Measurements from ENCODE around the gene PKNOX2.
A peak's percentile ranks its signal among the peaks of the same experiment; 100 is the strongest.

Gene PKNOX2

GRCh38 chr11:125299061-125299615, 134.6 kb downstream of the PKNOX2 start:
- H3K4me2 ChIP-seq (ENCODE audit: low read length) = no peak overlapping the region
- no peak overlapping the region for H3K4me3 ChIP-seq (ENCODE audit: low read length)
- no peak overlapping the region for H3K9ac ChIP-seq (ENCODE audit: low read depth, low read length)
- H3K4me1 ChIP-seq (ENCODE audit: control insufficient read depth, insufficient read depth, low read length) = peaks cover 18% of the 10 kb centered on the region
- no peaks in the 10 kb centered on the region for H3K9me3 ChIP-seq (replicated peaks; ENCODE audit: low read length)
- no peaks in the 10 kb centered on the region for H3K27me3 ChIP-seq (ENCODE audit: control insufficient read depth, insufficient read depth, low read length)
- H3K36me3 ChIP-seq (ENCODE audit: insufficient read depth, low read length) = no peaks in the 10 kb centered on the region

- H3K4me3 ChIP-seq (ENCODE audit: low read length) = no peak overlapping the region
- no peak overlapping the region for H3K9ac ChIP-seq (ENCODE audit: low read depth, low read length)
- no peaks in the 10 kb centered on the region for H3K27me3 ChIP-seq (ENCODE audit: control insufficient read depth, insufficient read depth, low read length)
- H3K4me1 ChIP-seq (ENCODE audit: control insufficient read depth, insufficient read depth, low read length) = peaks cover 18% of the 10 kb centered on the region
- H3K36me3 ChIP-seq (ENCODE audit: insufficient read depth, low read length) = no peaks in the 10 kb centered on the region
- no peak overlapping the region for H3K4me2 ChIP-seq (ENCODE audit: low read length)
- H3K9me3 ChIP-seq (replicated peaks; ENCODE audit: low read length) = no peaks in the 10 kb centered on the region
These were observed 135.3 kb downstream of the PKNOX2 start for GRCh38 chr11:125299821-125300220.

GRCh38 chr11:125300791-125301218, 136.3 kb downstream of the PKNOX2 start:
- H3K36me3 ChIP-seq (ENCODE audit: insufficient read depth, low read length) = no peaks in the 10 kb centered on the region
- peaks cover 18% of the 10 kb centered on the region for H3K4me1 ChIP-seq (ENCODE audit: control insufficient read depth, insufficient read depth, low read length)
- H3K9me3 ChIP-seq (replicated peaks; ENCODE audit: low read length) = no peaks in the 10 kb centered on the region
- H3K27me3 ChIP-seq (ENCODE audit: control insufficient read depth, insufficient read depth, low read length) = no peaks in the 10 kb centered on the region
- H3K4me3 ChIP-seq (ENCODE audit: low read length) = no peak overlapping the region
- no peak overlapping the region for H3K4me2 ChIP-seq (ENCODE audit: low read length)
- peak overlapping the region; percentile 18 for H3K9ac ChIP-seq (ENCODE audit: low read depth, low read length)

- Histone ChIP-seq H3K4me1 (ENCODE audit: control insufficient read depth, insufficient read depth, low read length) (peaks cover 18% of the 10 kb centered on the region), H3K36me3 (ENCODE audit: insufficient read depth, low read length) (no peaks in the 10 kb centered on the region), H3K4me3 (ENCODE audit: low read length) (no peak overlapping the region), H3K4me2 (ENCODE audit: low read length) (no peak overlapping the region), H3K9me3 (replicated peaks; ENCODE audit: low read length) (no peaks in the 10 kb centered on the region), H3K27me3 (ENCODE audit: control insufficient read depth, insufficient read depth, low read length) (no peaks in the 10 kb centered on the region), H3K9ac (ENCODE audit: low read depth, low read length) (peak overlapping the region; percentile 18)
These were observed 136.8 kb downstream of the PKNOX2 start for GRCh38 chr11:125301346-125301745.

GRCh38 chr11:125303186-125303585, 138.6 kb downstream of the PKNOX2 start:
- Histone ChIP-seq H3K4me3 (ENCODE audit: low read length) (no peak overlapping the region), H3K9ac (ENCODE audit: low read depth, low read length) (no peak overlapping the region), H3K36me3 (ENCODE audit: insufficient read depth, low read length) (no peaks in the 10 kb centered on the region)

GRCh38 chr11:125303694-125304093, 139.1 kb downstream of the PKNOX2 start:
- Histone ChIP-seq H3K4me1 (ENCODE audit: control insufficient read depth, insufficient read depth, low read length) (peaks cover 18% of the 10 kb centered on the region), H3K9me3 (replicated peaks; ENCODE audit: low read length) (no peaks in the 10 kb centered on the region), H3K27me3 (ENCODE audit: control insufficient read depth, insufficient read depth, low read length) (no peaks in the 10 kb centered on the region), H3K4me3 (ENCODE audit: low read length) (no peak overlapping the region), H3K4me2 (ENCODE audit: low read length) (no peak overlapping the region), H3K9ac (ENCODE audit: low read depth, low read length) (no peak overlapping the region), H3K36me3 (ENCODE audit: insufficient read depth, low read length) (no peaks in the 10 kb centered on the region)

More at GRCh38 chr11:125303186-125303585, 138.6 kb downstream of the PKNOX2 start:
- Histone ChIP-seq H3K4me2 (ENCODE audit: low read length) (no peak overlapping the region), H3K4me1 (ENCODE audit: control insufficient read depth, insufficient read depth, low read length) (peaks cover 18% of the 10 kb centered on the region), H3K27me3 (ENCODE audit: control insufficient read depth, insufficient read depth, low read length) (no peaks in the 10 kb centered on the region), H3K9me3 (replicated peaks; ENCODE audit: low read length) (no peaks in the 10 kb centered on the region)

GRCh38 chr11:125304136-125304535, 139.6 kb downstream of the PKNOX2 start:
- Histone ChIP-seq H3K36me3 (ENCODE audit: insufficient read depth, low read length) (no peaks in the 10 kb centered on the region), H3K9ac (ENCODE audit: low read depth, low read length) (no peak overlapping the region), H3K4me3 (ENCODE audit: low read length) (no peak overlapping the region), H3K27me3 (ENCODE audit: control insufficient read depth, insufficient read depth, low read length) (no peaks in the 10 kb centered on the region), H3K9me3 (replicated peaks; ENCODE audit: low read length) (no peaks in the 10 kb centered on the region), H3K4me1 (ENCODE audit: control insufficient read depth, insufficient read depth, low read length) (peaks cover 18% of the 10 kb centered on the region), H3K4me2 (ENCODE audit: low read length) (no peak overlapping the region)

- Histone ChIP-seq H3K4me3 (ENCODE audit: low read length) (no peak overlapping the region), H3K36me3 (ENCODE audit: insufficient read depth, low read length) (no peaks in the 10 kb centered on the region), H3K9ac (ENCODE audit: low read depth, low read length) (no peak overlapping the region), H3K4me2 (ENCODE audit: low read length) (no peak overlapping the region), H3K9me3 (replicated peaks; ENCODE audit: low read length) (no peaks in the 10 kb centered on the region), H3K27me3 (ENCODE audit: control insufficient read depth, insufficient read depth, low read length) (no peaks in the 10 kb centered on the region), H3K4me1 (ENCODE audit: control insufficient read depth, insufficient read depth, low read length) (peaks cover 14% of the 10 kb centered on the region)
These were observed 140.3 kb downstream of the PKNOX2 start for GRCh38 chr11:125304876-125305275.

GRCh38 chr11:125305345-125305744, 140.8 kb downstream of the PKNOX2 start:
- Histone ChIP-seq H3K36me3 (ENCODE audit: insufficient read depth, low read length) (no peaks in the 10 kb centered on the region), H3K9ac (ENCODE audit: low read depth, low read length) (no peak overlapping the region), H3K4me2 (ENCODE audit: low read length) (no peak overlapping the region), H3K4me3 (ENCODE audit: low read length) (no peak overlapping the region), H3K9me3 (replicated peaks; ENCODE audit: low read length) (no peaks in the 10 kb centered on the region), H3K27me3 (ENCODE audit: control insufficient read depth, insufficient read depth, low read length) (no peaks in the 10 kb centered on the region), H3K4me1 (ENCODE audit: control insufficient read depth, insufficient read depth, low read length) (peaks cover 9% of the 10 kb centered on the region)

GRCh38 chr11:125306476-125306875, 141.9 kb downstream of the PKNOX2 start:
- Histone ChIP-seq H3K4me1 (ENCODE audit: control insufficient read depth, insufficient read depth, low read length) (no peaks in the 10 kb centered on the region), H3K36me3 (ENCODE audit: insufficient read depth, low read length) (no peaks in the 10 kb centered on the region), H3K4me2 (ENCODE audit: low read length) (no peak overlapping the region), H3K4me3 (ENCODE audit: low read length) (no peak overlapping the region), H3K9me3 (replicated peaks; ENCODE audit: low read length) (no peaks in the 10 kb centered on the region), H3K9ac (ENCODE audit: low read depth, low read length) (no peak overlapping the region), H3K27me3 (ENCODE audit: control insufficient read depth, insufficient read depth, low read length) (no peaks in the 10 kb centered on the region)

- Histone ChIP-seq H3K27me3 (ENCODE audit: control insufficient read depth, insufficient read depth, low read length) (no peaks in the 10 kb centered on the region), H3K9me3 (replicated peaks; ENCODE audit: low read length) (no peaks in the 10 kb centered on the region), H3K4me2 (ENCODE audit: low read length) (no peak overlapping the region), H3K9ac (ENCODE audit: low read depth, low read length) (no peak overlapping the region), H3K4me3 (ENCODE audit: low read length) (no peak overlapping the region), H3K4me1 (ENCODE audit: control insufficient read depth, insufficient read depth, low read length) (no peaks in the 10 kb centered on the region), H3K36me3 (ENCODE audit: insufficient read depth, low read length) (no peaks in the 10 kb centered on the region)
These were observed 143.7 kb downstream of the PKNOX2 start for GRCh38 chr11:125308246-125308645.

GRCh38 chr11:125312391-125312790, 147.8 kb downstream of the PKNOX2 start:
- Histone ChIP-seq H3K4me3 (ENCODE audit: low read length) (no peak overlapping the region), H3K9ac (ENCODE audit: low read depth, low read length) (no peak overlapping the region), H3K36me3 (ENCODE audit: insufficient read depth, low read length) (no peaks in the 10 kb centered on the region), H3K4me1 (ENCODE audit: control insufficient read depth, insufficient read depth, low read length) (peaks cover 17% of the 10 kb centered on the region), H3K9me3 (replicated peaks; ENCODE audit: low read length) (no peaks in the 10 kb centered on the region), H3K27me3 (ENCODE audit: control insufficient read depth, insufficient read depth, low read length) (no peaks in the 10 kb centered on the region), H3K4me2 (ENCODE audit: low read length) (no peak overlapping the region)

All from skeletal muscle satellite cell (primary cell).